K562 (cell line): ENCODE results near the gene KCNH3. TPM values are rescaled to one million over a fixed set of nuclear protein-coding genes. Genes with fewer than 3 reads are reported as not detected.

Source experiments
- ATAC-seq: fragments of 200-7000 bp; cut with Tn5 transposase; 3 replicates; pipeline ENCODE4 v1.9.1; 2020; ENCODE audit warnings: moderate library complexity
- BruUV-seq: library from RNA; stranded (reverse); fragments of 400-500 nt; replicated peaks from 2 replicates; lab custom pipeline; 2021; lab: Mats Ljungman, UMichigan
- CTCF ChIA-PET: fragments of 300-600 bp; formaldehyde crosslinking; extraction: SDS; loops from one replicate; lab custom pipeline; 2021; ENCODE audit warnings: low intra/inter-chr PET ratio; lab: Yijun Ruan, JAX
- POLR2A ChIA-PET: fragments of 300-600, 350-650 bp; sonication (Branson Sonifier 250); formaldehyde crosslinking; extraction: SDS; loops from one replicate; lab custom pipeline; 2021; ENCODE audit warnings: antibody characterized with exemption, inconsistent platforms; lab: Yijun Ruan, JAX
- DNase-seq, 4 experiments: peaks; one replicate each; pipeline versions ENCODE4 v3.0.0 to v3.0.0-alpha.2; 2011 to 2018; ENCODE audit warnings: low spot score in 3 of 4, mixed read lengths in 3 of 4; ENCODE audit errors: extremely low read depth in 1 of 4
- FAIRE-seq: peaks from 2 replicates; lab custom pipeline; 2011; peaks lifted over from hg19 to GRCh38; lab: Jason Lieb, UNC
- H2AFZ ChIP-seq: 2 replicates; pipeline ENCODE4 v1.6.0; 2011; ENCODE audit warnings: low read depth, low read length, control low read depth, inconsistent platforms
- H3K27ac ChIP-seq: fragments of 200-600 bp; 3 replicates; pipeline ENCODE4 v1.8.0; 2011; ENCODE audit warnings: low read depth, mild to moderate bottlenecking, control low read depth, inconsistent platforms, low read length, moderate library complexity, mixed read lengths; ENCODE audit errors: extremely low read depth
- H3K27me3 ChIP-seq, 2 experiments: fragments of 300-600 bp in 1 of 2; 2 replicates in 1 of 2; 3 replicates in 1 of 2; pipeline versions ENCODE4 v1.6.0 to v1.8.0; 2011; ENCODE audit warnings: inconsistent platforms in 2 of 2, low read length in 2 of 2, mild to moderate bottlenecking in 1 of 2, mixed read lengths in 1 of 2, moderate library complexity in 1 of 2; ENCODE audit not compliant: control insufficient read depth in 2 of 2, insufficient read depth in 2 of 2
- H3K36me3 ChIP-seq: fragments of 300-600 bp; 3 replicates; pipeline ENCODE4 v1.8.0; 2011; ENCODE audit warnings: mild to moderate bottlenecking, low read length, inconsistent platforms; ENCODE audit not compliant: control insufficient read depth, insufficient read depth
- H3K4me1 ChIP-seq, 2 experiments: fragments of 200-600 bp in 1 of 2; replicated peaks in 1 of 2; 2 replicates in 1 of 2; 3 replicates in 1 of 2; pipeline versions ENCODE4 v1.5.1 to v1.8.0; 2011; ENCODE audit warnings: inconsistent platforms in 2 of 2, low read length in 2 of 2, mild to moderate bottlenecking in 1 of 2, mixed read lengths in 1 of 2, moderate library complexity in 1 of 2; ENCODE audit not compliant: control insufficient read depth in 2 of 2, insufficient read depth in 2 of 2
- H3K4me2 ChIP-seq: 2 replicates; pipeline ENCODE4 v1.6.1; 2011; ENCODE audit warnings: low read length, control low read depth, inconsistent platforms, mixed read lengths; ENCODE audit not compliant: insufficient read depth
- H3K4me3 ChIP-seq: fragments of 200-600 bp; sonication (generic), shearing (Covaris generic); 2 replicates; pipeline ENCODE4 v1.5.1; 2016; ENCODE audit warnings: control low read depth, inconsistent platforms
- H3K79me2 ChIP-seq: fragments of 200-600 bp; 3 replicates; pipeline ENCODE4 v1.8.0; 2011; ENCODE audit warnings: low read length, inconsistent platforms; ENCODE audit not compliant: control insufficient read depth, insufficient read depth
- H3K9ac ChIP-seq, 2 experiments: 2 replicates each; pipeline versions ENCODE4 v1.6.0 to v1.6.1; 2011; ENCODE audit warnings: low read depth in 2 of 2, low read length in 2 of 2, control low read depth in 1 of 2, inconsistent platforms in 1 of 2, mild to moderate bottlenecking in 1 of 2, mixed read lengths in 1 of 2; ENCODE audit not compliant: insufficient read depth in 1 of 2
- H3K9me1 ChIP-seq: one replicate; pipeline ENCODE4 v1.6.0; 2011; ENCODE audit warnings: inconsistent platforms, mild to moderate bottlenecking, low read length, moderate library complexity; ENCODE audit not compliant: control insufficient read depth, insufficient read depth
- H3K9me3 ChIP-seq: replicated peaks from 2 replicates; pipeline ENCODE4 v1.5.1; 2011; ENCODE audit warnings: low read depth, low read length, inconsistent platforms; ENCODE audit not compliant: control insufficient read depth, insufficient read depth
- H4K20me1 ChIP-seq: replicated peaks from 2 replicates; pipeline ENCODE4 v1.6.1; 2011; ENCODE audit warnings: low read length, inconsistent platforms, mixed read lengths; ENCODE audit not compliant: control insufficient read depth, insufficient read depth
- ATF6 ChIP-seq: sonication (generic); formaldehyde crosslinking; IDR thresholded peaks from 2 replicates; pipeline ENCODE4 v1.4.0; 2020; ENCODE audit warnings: mild to moderate bottlenecking, missing genetic modification reagents
- CTBP1 ChIP-seq: fragments of 450-650 bp; IDR thresholded peaks from 2 replicates; pipeline ENCODE4 v1.6.1; 2016; ENCODE audit warnings: borderline replicate concordance
- CTCF ChIP-seq, 3 experiments: IDR thresholded peaks in 2 of 3; conservative IDR thresholded peaks in 1 of 3; 2 replicates each; pipeline ENCODE4 v1.5.1; 2011 to 2012; ENCODE audit warnings: low read length in 3 of 3, mild to moderate bottlenecking in 3 of 3, control low read depth in 2 of 3, improper control_type of control experiment in 1 of 3, inconsistent platforms in 1 of 3, low read depth in 1 of 3, mixed read lengths in 1 of 3, moderate library complexity in 1 of 3; ENCODE audit not compliant: insufficient read depth in 2 of 3
- EGR1 ChIP-seq: fragments of 450-650 bp; conservative IDR thresholded peaks from 2 replicates; pipeline ENCODE4 v1.6.1; 2017; ENCODE audit warnings: mild to moderate bottlenecking
- EHMT2 ChIP-seq: fragments of 450-650 bp; IDR thresholded peaks from 2 replicates; pipeline ENCODE4 v1.6.1; 2018; ENCODE audit warnings: antibody characterized with exemption
- HDGF ChIP-seq: fragments of 450-650 bp; IDR thresholded peaks from 2 replicates; pipeline ENCODE4 v1.6.1; 2016
- KLF10 ChIP-seq: fragments of 250-450 bp; sonication (Bioruptor Pico); IDR thresholded peaks from 2 replicates; pipeline ENCODE4 v1.6.1; 2021; ENCODE audit warnings: matching md5 sums
- MBD2 ChIP-seq: sonication (generic); IDR thresholded peaks from 2 replicates; pipeline ENCODE4 v1.6.1; 2016; ENCODE audit warnings: low read depth, borderline replicate concordance
- POLR2G ChIP-seq: fragments of 200-400 bp; formaldehyde crosslinking; IDR thresholded peaks from 2 replicates; pipeline ENCODE4 v1.6.1; 2017; ENCODE audit warnings: low read depth, mild to moderate bottlenecking, antibody characterized with exemption, low read length, moderate library complexity
- RAD21 ChIP-seq, 2 experiments: fragments of 250-450 bp in 1 of 2; fragments of 450-650 bp in 1 of 2; sonication (Bioruptor Pico) in 1 of 2; formaldehyde crosslinking in 1 of 2; IDR thresholded peaks in 1 of 2; conservative IDR thresholded peaks in 1 of 2; 2 replicates each; pipeline versions ENCODE4 v1.4.0 to v1.8.0; 2020 to 2022; ENCODE audit warnings: mild to moderate bottlenecking in 2 of 2, moderate library complexity in 1 of 2
- SIN3B ChIP-seq: fragments of 450-650 bp; IDR thresholded peaks from 2 replicates; pipeline ENCODE4 v1.6.1; 2017; ENCODE audit warnings: low read depth, mild to moderate bottlenecking, moderate library complexity
- TFAP4 ChIP-seq: sonication (generic); formaldehyde crosslinking; IDR thresholded peaks from 2 replicates; pipeline ENCODE4 v1.8.0; 2022; ENCODE audit warnings: missing genetic modification reagents, mild to moderate bottlenecking, moderate library complexity, borderline replicate concordance
- TRIM25 ChIP-seq: fragments of 450-650 bp; IDR thresholded peaks from 2 replicates; pipeline ENCODE4 v1.7.0; 2016; ENCODE audit warnings: borderline replicate concordance
- WGBS: fragments of 100-300 bp; shearing (Covaris generic); methylation state at CpG from one replicate; pipeline ENCODE4 v1.1.6; 2016; ENCODE audit warnings: low coverage, mixed read lengths; ENCODE audit not compliant: insufficient coverage; ENCODE audit errors: missing lambda C conversion rate; 5-methylcytosine and 5-hydroxymethylcytosine counted together
- in situ Hi-C: fragments of 300-500 bp; cut with MboI; formaldehyde crosslinking; loops from 4 replicates; pipeline ENCODE4 v1.15.0; 2018; ENCODE audit warnings: inconsistent platforms, mixed read lengths
- intact Hi-C: fragments of 100-400 bp; cut with micrococcal nuclease; formaldehyde crosslinking; loops from 2 replicates; pipeline ENCODE4 v1.14.2; 2022
- polyA plus RNA-seq, 8 experiments: library from polyadenylated mRNA; depleted of rRNA in 4 of 8; stranded (reverse) in 5 of 8; unstranded in 3 of 8; fragments of >200 nt; fragmentation: Nextera tagmentation in 2 of 8; fragmentation: Illumina TruSeq in 1 of 8; extraction: Ambion mirVana in 2 of 8; extraction: Trizol in 1 of 8; gene quantifications; 2 replicates each; pipeline versions ENCODE4 v1.2.1 to v1.2.3, GENCODE V29; 2011 to 2014; ENCODE audit warnings: inconsistent platforms in 1 of 8, missing spikeins in 1 of 8
- total RNA-seq, 7 experiments: library from RNA; depleted of rRNA in 6 of 7; stranded (reverse); fragments of >200 nt in 6 of 7; fragmentation: Illumina TruSeq in 2 of 7; extraction: Trizol in 2 of 7; gene quantifications; 2 replicates each; pipeline versions ENCODE4 v1.2.1 to v1.2.3, GENCODE V29; 2011 to 2021; ENCODE audit warnings: low replicate concordance in 1 of 7

Gene KCNH3
- total and polyA plus RNA-seq, 9 of the 15 experiments (the other 6 are each of a cell fraction or from before 2014, with no cell fraction given) = 0.01 to 0.09 TPM; not detected in 7

- no peak overlapping the region for H3K27ac ChIP-seq
- no TSS peak for BruUV-seq
- H3K9me1 ChIP-seq = peaks cover 3% of the 10 kb centered on the region
- peak overlapping the region; percentile 38 for H3K4me3 ChIP-seq
- WGBS = 3% methylated on average over 43 of the region's 61 CpGs
- no peaks in the 10 kb centered on the region for H3K36me3 ChIP-seq
- FAIRE-seq (no peak), DNase-seq (peak in 3 of 4 experiments; percentile 37 to 41 (median 41)), ATAC-seq (peak; percentile 69)
- ChIA-PET POLR2A (interaction anchor here (0.6 to 2.4 kb wide), 4 partner anchors 11 to 19 kb away, joined by 3 to 9 read pairs (median 3); no protein-coding TSS in a partner anchor), CTCF (no interaction called here)
- peak overlapping the region; percentile 41 to 86; a peak in 3 of 4 replicates for H3K9ac ChIP-seq
- peaks cover 0 to 37% of the 10 kb centered on the region in 2 experiments; a peak in 4 of 5 replicates for H3K4me1 ChIP-seq
- peaks cover 14 to 34% of the 10 kb centered on the region in 2 experiments for H3K27me3 ChIP-seq
- H2AFZ ChIP-seq = peak overlapping the region; percentile 82
- no peaks in the 10 kb centered on the region for H3K9me3 ChIP-seq
- H3K79me2 ChIP-seq = no peaks in the 10 kb centered on the region
- in situ Hi-C loops (no loop called here), intact Hi-C loops (no loop called here)
- 0 out of 2 replicates have a peak, but pooled peaks cover 9% of the 10 kb centered on the region for H4K20me1 ChIP-seq
- H3K4me2 ChIP-seq = peak overlapping the region; percentile 84
- TF ChIP-seq CTBP1 (0 out of 2 replicates have a peak, but pooled peaks have one; percentile 21), EHMT2 (no peak), TRIM25 (no peak), SIN3B (peak; percentile 23; the same call in 1 of the 2 replicates), RAD21 (CRISPR knock-in tag; conservative IDR thresholded peaks at IDR 0.05 in 1 of 2, IDR thresholded peaks at IDR 0.05 in 1 of 2) (0 out of 4 replicates have a peak, but pooled peaks of 1 of the 2 experiments have one; percentile 7), KLF10 (no peak), POLR2G (0 out of 2 replicates have a peak, but pooled peaks have one; percentile 20), TFAP4 (0 out of 2 replicates have a peak, but pooled peaks have one; percentile 14), CTCF (IDR thresholded peaks at IDR 0.05 in 2 of 3, conservative IDR thresholded peaks at IDR 0.05 in 1 of 3; ENCODE audit: insufficient read depth in 2 of 3, low read depth in 1 of 3, low read length in 3 of 3) (peak in 2 of 3 experiments; percentile 14 to 23; a peak in 1 of 6 replicates), MBD2 (no peak), EGR1 (peak; percentile 5; the same call in 1 of the 2 replicates), ATF6 (CRISPR knock-in tag) (no peak), HDGF (no peak)
These were observed 899 bp upstream of the KCNH3 start for GRCh38 chr12:49537752-49538509.
